ENCODE data around the gene SPATA2L. TPM values are rescaled to one million over a fixed set of nuclear protein-coding genes. Genes with fewer than 3 reads are reported as not detected.

Gene SPATA2L, protein sequence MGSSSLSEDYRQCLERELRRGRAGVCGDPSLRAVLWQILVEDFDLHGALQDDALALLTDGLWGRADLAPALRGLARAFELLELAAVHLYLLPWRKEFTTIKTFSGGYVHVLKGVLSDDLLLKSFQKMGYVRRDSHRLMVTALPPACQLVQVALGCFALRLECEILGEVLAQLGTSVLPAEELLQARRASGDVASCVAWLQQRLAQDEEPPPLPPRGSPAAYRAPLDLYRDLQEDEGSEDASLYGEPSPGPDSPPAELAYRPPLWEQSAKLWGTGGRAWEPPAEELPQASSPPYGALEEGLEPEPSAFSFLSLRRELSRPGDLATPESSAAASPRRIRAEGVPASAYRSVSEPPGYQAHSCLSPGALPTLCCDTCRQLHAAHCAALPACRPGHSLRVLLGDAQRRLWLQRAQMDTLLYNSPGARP
- 1 to 10 TPM; 4.7 to 5.7 (median 5.6) TPM for polyA plus RNA-seq (ENCODE audit: insufficient read length in 3 of 3)

DNA sequence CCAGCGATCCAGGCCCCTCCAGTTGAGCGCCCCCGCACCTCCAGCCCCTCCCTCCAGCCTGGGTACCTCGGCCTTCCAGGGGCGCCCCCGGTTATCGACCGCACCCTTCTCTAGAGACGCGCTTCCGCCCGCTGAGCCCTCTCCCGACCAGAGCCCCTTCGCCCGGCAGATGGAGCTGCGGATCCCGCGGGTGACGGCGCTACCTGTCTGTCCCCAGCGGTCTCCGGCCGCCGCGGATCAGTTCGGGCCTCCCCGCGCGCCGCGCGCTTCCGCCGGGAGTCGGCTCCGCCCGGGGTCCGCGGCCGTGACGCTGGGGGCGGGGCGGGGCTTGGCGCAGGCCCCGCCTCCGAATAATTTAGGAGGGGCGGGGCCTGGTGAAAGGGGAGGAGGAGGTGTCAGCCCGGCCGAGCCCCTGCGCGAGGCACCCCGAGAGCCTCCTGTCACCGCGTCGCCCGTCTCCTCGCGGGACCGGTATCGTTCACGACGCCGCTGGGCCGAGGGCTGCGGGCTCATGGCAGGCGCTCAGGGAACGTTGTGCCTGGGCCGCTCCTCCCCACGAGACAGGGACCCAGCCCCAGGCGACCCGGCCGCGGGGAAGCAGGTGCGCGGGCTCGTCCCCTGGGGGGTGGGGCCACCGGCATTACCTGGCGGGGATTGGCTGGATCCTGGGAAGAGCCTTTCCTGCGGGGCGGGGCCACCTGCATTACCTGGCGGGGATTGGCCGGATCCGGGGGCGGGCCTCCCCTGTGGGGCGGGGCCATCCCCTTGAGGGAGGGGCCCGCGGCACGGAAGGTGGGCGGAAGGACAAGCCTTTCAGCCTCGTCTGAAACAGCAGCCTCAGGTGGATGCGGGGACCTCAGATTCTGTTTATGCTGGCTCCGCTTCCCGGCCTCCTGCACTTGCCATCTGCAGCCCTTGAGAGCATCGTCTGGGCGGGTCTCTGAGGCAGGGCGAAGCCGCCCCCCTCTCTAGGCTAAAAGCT, at the start of gene SPATA2L:
SPATA2L (minus strand) TSS at position 281 of the 982 bp plus-strand sequence. CDS start 473 bp downstream, outside the sequence.
- DNase-seq (ENCODE audit: low read depth in 3 of 3, low spot score in 2 of 3): peak in 1 of 3 donors; percentile 86

- DNase-seq (ENCODE audit: low read depth in 3 of 3, low spot score in 2 of 3): no peak
Measured at GRCh38 chr16:89749637-89750036, 48.1 kb upstream of the SPATA2L start.

GRCh38 chr16:89748921-89749320, 47.4 kb upstream of the SPATA2L start:
- DNase-seq (ENCODE audit: low read depth in 3 of 3, low spot score in 2 of 3): no peak

- DNase-seq (ENCODE audit: low read depth in 3 of 3, low spot score in 2 of 3): no peak
Measured at GRCh38 chr16:89748076-89748475, 46.6 kb upstream of the SPATA2L start.

DNA sequence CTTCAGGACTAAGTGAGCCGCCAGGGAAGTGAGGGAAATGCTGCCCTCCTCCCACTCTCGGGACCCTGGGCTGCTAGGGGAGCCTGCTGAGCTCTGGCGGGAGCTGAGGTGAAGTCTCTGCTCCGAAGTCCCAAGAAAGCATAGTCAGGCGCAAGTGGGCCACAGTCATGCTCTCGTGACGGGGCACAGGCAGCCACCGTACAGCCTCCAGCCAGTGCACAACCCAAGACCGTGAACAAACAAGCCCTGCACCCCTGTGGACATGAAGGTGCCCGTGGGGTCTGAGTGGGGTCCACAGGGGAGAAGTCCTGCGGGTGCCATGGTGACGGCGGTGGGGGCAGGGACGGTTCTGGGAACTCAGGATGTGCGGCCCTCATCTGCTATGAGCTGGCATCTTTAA, 44.5 kb upstream of the SPATA2L start:
- DNase-seq (ENCODE audit: low read depth in 3 of 3, low spot score in 2 of 3): no peak

DNA sequence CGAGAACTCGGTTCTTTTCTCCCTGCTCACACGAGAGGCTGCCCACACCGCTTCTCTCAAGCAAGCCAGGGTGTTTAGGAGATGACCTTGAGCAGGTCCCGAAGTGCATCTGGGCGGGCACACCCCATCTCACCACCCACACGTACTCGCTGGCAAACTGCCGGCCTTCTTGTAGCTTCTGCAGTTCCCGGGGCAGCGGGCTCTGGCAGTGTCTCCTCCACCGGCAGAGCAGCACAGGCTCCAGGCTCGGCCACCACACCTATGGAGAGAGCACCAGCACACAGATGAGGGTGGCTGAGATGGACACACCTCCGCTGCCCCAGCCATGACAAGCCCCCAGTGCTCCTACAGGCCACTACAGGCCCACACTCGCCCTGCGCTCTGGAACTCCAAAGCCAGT, 43.3 kb upstream of the SPATA2L start:
- no peak for DNase-seq (ENCODE audit: low read depth in 3 of 3, low spot score in 2 of 3)

GRCh38 chr16:89742948-89743347, 41.4 kb upstream of the SPATA2L start:
- DNase-seq (ENCODE audit: low read depth in 3 of 3, low spot score in 2 of 3): no peak

GRCh38 chr16:89741342-89742014, 40.0 kb upstream of the SPATA2L start:
- DNase-seq (ENCODE audit: low read depth in 3 of 3, low spot score in 2 of 3): no peak

- DNase-seq (ENCODE audit: low read depth in 3 of 3, low spot score in 2 of 3): no peak
Measured at GRCh38 chr16:89739383-89739782, 37.9 kb upstream of the SPATA2L start.

GRCh38 chr16:89738538-89739317, 37.2 kb upstream of the SPATA2L start:
- DNase-seq (ENCODE audit: low read depth in 3 of 3, low spot score in 2 of 3): no peak

- DNase-seq (ENCODE audit: low read depth in 3 of 3, low spot score in 2 of 3): no peak
Measured at GRCh38 chr16:89738072-89738377, 36.5 kb upstream of the SPATA2L start.

DNA sequence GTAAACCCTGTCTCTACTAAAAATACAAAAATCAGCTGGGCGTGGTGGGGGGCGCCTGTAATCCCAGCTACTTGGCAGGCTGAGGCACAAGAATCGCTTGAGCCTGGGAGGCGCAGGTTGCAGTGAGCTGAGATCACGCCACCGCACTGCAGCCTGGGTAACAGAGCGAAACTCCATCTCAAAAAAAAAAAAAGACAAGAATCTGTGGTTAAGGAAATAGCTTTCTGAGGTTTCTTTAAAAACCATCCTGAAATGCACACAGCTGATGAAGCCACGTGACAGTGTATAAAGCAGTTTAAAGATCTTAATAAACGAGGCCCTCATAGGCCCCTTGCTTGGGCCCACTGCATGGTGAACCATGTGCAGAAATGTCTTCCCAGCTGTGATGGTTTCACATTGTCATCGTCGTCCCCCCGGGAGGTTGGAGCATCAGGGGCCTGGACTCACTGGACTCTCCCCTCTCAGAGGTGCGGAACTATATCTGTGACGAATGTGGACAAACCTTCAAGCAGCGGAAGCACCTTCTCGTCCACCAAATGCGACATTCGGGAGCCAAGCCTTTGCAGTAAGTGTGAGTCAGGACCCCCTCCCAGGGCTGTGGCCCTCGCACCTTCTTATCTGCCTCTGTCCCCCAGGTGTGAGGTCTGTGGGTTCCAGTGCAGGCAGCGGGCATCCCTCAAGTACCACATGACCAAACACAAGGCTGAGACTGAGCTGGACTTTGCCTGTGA, 36.0 kb upstream of the SPATA2L start:
- no peak for DNase-seq (ENCODE audit: low read depth in 3 of 3, low spot score in 2 of 3)

DNA sequence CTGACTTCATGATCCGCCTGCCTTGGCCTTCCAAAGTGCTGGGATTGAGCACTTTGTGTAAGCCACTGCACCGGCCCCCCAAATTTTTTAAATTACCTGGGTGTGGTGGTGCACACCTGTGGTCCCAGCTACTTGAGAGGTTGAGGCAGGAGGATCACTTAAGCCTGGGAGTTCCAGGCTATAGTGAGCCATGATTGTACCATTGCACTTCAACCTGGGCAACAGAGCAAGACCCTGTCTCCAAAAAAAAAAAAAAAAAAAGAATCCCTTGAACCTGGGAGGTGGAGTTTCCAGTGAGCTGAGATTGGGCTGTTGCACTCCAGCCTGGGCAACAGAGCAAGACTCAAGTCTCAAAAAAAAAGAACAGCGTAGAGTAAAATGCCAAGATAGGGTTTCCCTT, 35.0 kb upstream of the SPATA2L start:
- no peak for DNase-seq (ENCODE audit: low read depth in 3 of 3, low spot score in 2 of 3)

- no peak for DNase-seq (ENCODE audit: low read depth in 3 of 3, low spot score in 2 of 3)
Measured at GRCh38 chr16:89733792-89734191, 32.3 kb upstream of the SPATA2L start.

DNA sequence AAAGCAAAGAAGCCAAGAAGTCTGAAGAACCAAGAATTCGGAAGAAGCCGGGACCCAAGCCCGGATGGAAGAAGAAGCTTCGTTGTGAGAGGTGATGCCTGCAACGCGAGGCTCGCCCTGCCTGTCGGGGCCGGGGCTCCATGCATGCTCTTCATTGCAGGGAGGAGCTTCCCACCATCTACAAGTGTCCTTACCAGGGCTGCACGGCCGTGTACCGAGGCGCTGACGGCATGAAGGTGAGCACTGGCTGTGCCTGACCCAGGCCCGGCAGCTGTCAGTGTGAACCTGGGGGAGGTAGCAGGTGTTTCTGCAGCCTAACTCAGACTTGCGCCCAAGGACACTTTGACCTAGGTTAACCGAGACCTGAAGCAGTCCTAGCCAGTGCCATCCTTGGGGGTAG, 31.8 kb upstream of the SPATA2L start:
- no peak for DNase-seq (ENCODE audit: low read depth in 3 of 3, low spot score in 2 of 3)

DNA sequence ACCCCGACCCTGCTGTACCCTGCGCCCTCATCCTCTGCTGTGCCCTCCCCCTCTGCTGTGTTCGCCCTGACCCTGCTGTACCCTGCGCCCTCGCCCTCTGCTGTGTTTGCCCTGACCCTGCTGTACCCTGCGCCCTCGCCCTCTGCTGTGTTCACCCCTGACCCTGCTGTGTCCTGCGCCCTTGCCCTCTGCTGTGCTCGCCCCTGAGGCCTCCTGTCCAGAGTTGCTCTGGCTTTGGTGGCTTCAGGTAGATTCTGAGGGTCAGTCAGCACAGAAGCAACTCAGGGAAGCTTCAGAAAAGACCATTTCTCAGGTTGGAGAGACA, 31.4 kb upstream of the SPATA2L start:
- no peak for DNase-seq (ENCODE audit: low read depth in 3 of 3, low spot score in 2 of 3)

DNA sequence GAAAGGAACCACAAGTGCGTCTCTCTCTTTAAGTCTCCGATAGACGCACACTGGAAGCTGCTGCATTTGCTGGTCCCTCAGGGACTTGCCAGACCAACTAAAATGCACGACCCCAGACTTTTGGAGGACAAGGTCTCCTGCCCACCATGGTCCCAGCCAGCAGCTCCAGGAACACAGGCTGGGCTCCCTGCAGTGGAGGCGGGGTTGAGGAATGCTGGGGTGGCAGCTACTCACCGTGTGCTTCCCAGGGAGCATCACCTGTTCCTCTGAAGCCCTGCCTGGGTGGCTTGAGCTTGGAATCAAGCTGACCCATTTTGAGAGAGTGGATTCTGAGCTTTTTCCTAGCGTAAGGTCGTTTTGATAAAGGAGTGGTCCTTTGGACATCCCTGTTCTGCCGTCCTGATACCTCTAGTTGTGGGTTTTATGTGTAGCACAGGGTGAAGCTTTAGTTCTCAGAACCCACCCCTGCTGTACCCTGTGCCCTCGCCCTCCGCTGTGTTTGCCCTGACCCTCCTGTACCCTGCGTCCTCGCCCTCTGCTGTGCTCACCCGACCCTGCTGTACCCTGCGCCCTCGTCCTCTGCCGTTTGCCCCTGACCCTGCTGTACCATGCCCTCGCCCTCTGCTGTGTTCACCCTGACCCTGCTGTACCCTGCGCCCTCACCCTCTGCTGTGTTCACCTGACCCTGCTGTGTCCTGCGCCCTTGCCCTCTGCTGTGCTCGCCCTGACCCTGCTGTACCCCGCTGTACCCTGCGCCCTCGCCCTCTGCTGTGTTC, 30.8 kb upstream of the SPATA2L start:
- DNase-seq (ENCODE audit: low read depth in 3 of 3, low spot score in 2 of 3): no peak

GRCh38 chr16:89730610-89731234, 29.2 kb upstream of the SPATA2L start:
- no peak for DNase-seq (ENCODE audit: low read depth in 3 of 3, low spot score in 2 of 3)

Data from right renal cortex interstitium (tissue), 3 donors.